ENCODE measurements around the gene SMURF2. TPM values are rescaled to one million over a fixed set of nuclear protein-coding genes. Genes with fewer than 3 reads are reported as not detected.

Gene SMURF2
- polyA plus RNA-seq, 1 donor from 2014 or later = 55.2 TPM

- TF ChIP-seq SMC3 (conservative IDR thresholded peaks at IDR 0.05; ENCODE audit: poor library complexity) (no peak), MXI1 (conservative IDR thresholded peaks at IDR 0.05; ENCODE audit: poor library complexity, severe bottlenecking) (no peak), REST (IDR thresholded peaks at IDR 0.05; ENCODE audit: borderline replicate concordance) (no peak), RAD21 (conservative IDR thresholded peaks at IDR 0.05) (no peak), EZH2 (IDR thresholded peaks at IDR 0.05; ENCODE audit: borderline replicate concordance, insufficient read depth, low read length, poor library complexity, severe bottlenecking) (no peak), TAF1 (IDR thresholded peaks at IDR 0.05; ENCODE audit: low read depth) (no peak), POLR2AphosphoS5 (IDR thresholded peaks at IDR 0.05) (no peak), EP300 (conservative IDR thresholded peaks at IDR 0.05; ENCODE audit: poor library complexity, severe bottlenecking) (no peak)
- TF ChIP-seq, protein P1, sequence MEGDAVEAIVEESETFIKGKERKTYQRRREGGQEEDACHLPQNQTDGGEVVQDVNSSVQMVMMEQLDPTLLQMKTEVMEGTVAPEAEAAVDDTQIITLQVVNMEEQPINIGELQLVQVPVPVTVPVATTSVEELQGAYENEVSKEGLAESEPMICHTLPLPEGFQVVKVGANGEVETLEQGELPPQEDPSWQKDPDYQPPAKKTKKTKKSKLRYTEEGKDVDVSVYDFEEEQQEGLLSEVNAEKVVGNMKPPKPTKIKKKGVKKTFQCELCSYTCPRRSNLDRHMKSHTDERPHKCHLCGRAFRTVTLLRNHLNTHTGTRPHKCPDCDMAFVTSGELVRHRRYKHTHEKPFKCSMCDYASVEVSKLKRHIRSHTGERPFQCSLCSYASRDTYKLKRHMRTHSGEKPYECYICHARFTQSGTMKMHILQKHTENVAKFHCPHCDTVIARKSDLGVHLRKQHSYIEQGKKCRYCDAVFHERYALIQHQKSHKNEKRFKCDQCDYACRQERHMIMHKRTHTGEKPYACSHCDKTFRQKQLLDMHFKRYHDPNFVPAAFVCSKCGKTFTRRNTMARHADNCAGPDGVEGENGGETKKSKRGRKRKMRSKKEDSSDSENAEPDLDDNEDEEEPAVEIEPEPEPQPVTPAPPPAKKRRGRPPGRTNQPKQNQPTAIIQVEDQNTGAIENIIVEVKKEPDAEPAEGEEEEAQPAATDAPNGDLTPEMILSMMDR (IDR thresholded peaks at IDR 0.05; ENCODE audit: poor library complexity, severe bottlenecking) = no peak
- Histone ChIP-seq H3K9me2 (ENCODE audit: insufficient read depth, low read length) (no peaks in the 10 kb centered on the region), H3K9me3 (ENCODE audit: low read length) (no peaks in the 10 kb centered on the region), H3K4me2 (ENCODE audit: low read length) (no peak overlapping the region), H3F3A (ENCODE audit: insufficient read depth, low read length, poor library complexity, severe bottlenecking) (no peaks in the 10 kb centered on the region), H4K20me1 (ENCODE audit: insufficient read depth) (no peaks in the 10 kb centered on the region), H2AFZ (ENCODE audit: low read depth, low read length) (no peak overlapping the region), H3K4me3 (ENCODE audit: low read length) (no peak overlapping the region), H3K9ac (ENCODE audit: low read length) (no peak overlapping the region), H3K27me3 (ENCODE audit: insufficient read depth, low read depth, low read length) (no peaks in the 10 kb centered on the region), H3K27ac (ENCODE audit: low read length) (no peak overlapping the region), H3K36me3 (ENCODE audit: insufficient read depth, low read length) (no peaks in the 10 kb centered on the region), H3K79me2 (replicated peaks; ENCODE audit: insufficient read depth, low read length) (no peaks in the 10 kb centered on the region)
Measured at GRCh38 chr17:64707050-64707591, 45.0 kb upstream of the SMURF2 start.

DNA sequence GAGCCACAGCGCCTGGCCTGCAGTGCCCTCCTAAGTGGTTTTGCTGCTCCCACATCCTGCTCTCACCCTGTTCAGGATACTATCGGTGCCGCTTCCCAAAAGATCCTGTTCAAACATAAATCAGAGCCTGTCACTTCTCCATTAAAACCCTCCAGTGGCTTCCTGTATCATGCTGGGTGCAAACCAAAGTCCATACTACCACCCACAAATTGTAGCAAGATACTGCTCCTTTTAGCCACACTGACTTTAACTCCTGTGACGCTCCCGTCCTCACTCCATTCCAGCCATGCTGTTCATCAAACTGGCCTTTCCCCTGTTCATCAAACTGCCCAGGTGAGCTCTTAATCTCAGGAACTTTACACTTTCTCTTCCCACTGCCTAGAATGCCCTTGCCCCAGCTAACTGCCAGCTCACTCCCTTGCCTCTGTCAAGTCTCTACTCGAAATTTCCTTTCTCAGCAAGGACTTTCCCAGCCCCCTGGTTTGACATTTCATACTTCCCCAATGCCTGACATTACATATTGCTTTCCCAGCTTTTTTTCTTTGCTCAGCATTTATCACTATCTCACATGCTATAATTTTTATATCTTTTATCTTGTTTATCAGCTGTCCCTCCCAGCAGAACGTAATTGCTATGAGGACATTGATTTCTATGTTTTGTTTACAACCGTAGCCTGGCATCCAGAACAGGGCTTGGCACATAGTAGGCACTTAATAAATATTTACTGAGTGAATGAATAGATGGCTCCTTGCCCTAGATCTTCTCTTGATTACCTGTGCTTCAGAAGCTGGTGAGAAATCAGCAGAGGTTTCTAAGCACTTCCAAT lies 44.3 kb upstream of the SMURF2 start:
- Histone ChIP-seq H3F3A (ENCODE audit: insufficient read depth, low read length, poor library complexity, severe bottlenecking) (no peaks in the 10 kb centered on the region), H2AFZ (ENCODE audit: low read depth, low read length) (no peak overlapping the region), H3K36me3 (ENCODE audit: insufficient read depth, low read length) (no peaks in the 10 kb centered on the region), H3K4me2 (ENCODE audit: low read length) (no peak overlapping the region), H3K27ac (ENCODE audit: low read length) (no peak overlapping the region), H3K79me2 (replicated peaks; ENCODE audit: insufficient read depth, low read length) (no peaks in the 10 kb centered on the region), H3K9ac (ENCODE audit: low read length) (no peak overlapping the region), H3K9me2 (ENCODE audit: insufficient read depth, low read length) (no peaks in the 10 kb centered on the region), H3K27me3 (ENCODE audit: insufficient read depth, low read depth, low read length) (no peaks in the 10 kb centered on the region), H4K20me1 (ENCODE audit: insufficient read depth) (no peaks in the 10 kb centered on the region), H3K9me3 (ENCODE audit: low read length) (no peaks in the 10 kb centered on the region), H3K4me3 (ENCODE audit: low read length) (no peak overlapping the region)
- TF ChIP-seq EP300 (conservative IDR thresholded peaks at IDR 0.05; ENCODE audit: poor library complexity, severe bottlenecking) = no peak
- TF ChIP-seq POLR2AphosphoS5 (IDR thresholded peaks at IDR 0.05) = no peak
- TF ChIP-seq EZH2 (IDR thresholded peaks at IDR 0.05; ENCODE audit: borderline replicate concordance, insufficient read depth, low read length, poor library complexity, severe bottlenecking) = no peak
- TF ChIP-seq, protein P1 (IDR thresholded peaks at IDR 0.05; ENCODE audit: poor library complexity, severe bottlenecking) = no peak
- no peak for TF ChIP-seq REST (IDR thresholded peaks at IDR 0.05; ENCODE audit: borderline replicate concordance)
- TF ChIP-seq TAF1 (IDR thresholded peaks at IDR 0.05; ENCODE audit: low read depth) = no peak
- TF ChIP-seq RAD21 (conservative IDR thresholded peaks at IDR 0.05) = no peak
- TF ChIP-seq MXI1 (conservative IDR thresholded peaks at IDR 0.05; ENCODE audit: poor library complexity, severe bottlenecking) = no peak
- no peak for TF ChIP-seq SMC3 (conservative IDR thresholded peaks at IDR 0.05; ENCODE audit: poor library complexity)

Data from neural cell (in vitro differentiated cells).